Medulla oblongata (tissue), 1 donor: Measurements from ENCODE around the gene TBC1D20.
A peak's percentile ranks its signal among the peaks of the same experiment; 100 is the strongest.

ENCODE experiments used
- DNase-seq: peaks from one replicate; pipeline ENCODE4 v3.0.0-alpha.2; 2015; ENCODE audit errors: extremely low spot score

The TBC1D20 gene

GRCh38 chr20:420166-420620 is 42.1 kb downstream of the TBC1D20 start:
- DNase-seq = no peak

- no peak for DNase-seq
Measured at GRCh38 chr20:419556-420165, 42.7 kb downstream of the TBC1D20 start.

GRCh38 chr20:418858-419365 is 43.4 kb downstream of the TBC1D20 start:
- no peak for DNase-seq

GRCh38 chr20:417801-418342 is 44.5 kb downstream of the TBC1D20 start:
- DNase-seq = no peak

DNA sequence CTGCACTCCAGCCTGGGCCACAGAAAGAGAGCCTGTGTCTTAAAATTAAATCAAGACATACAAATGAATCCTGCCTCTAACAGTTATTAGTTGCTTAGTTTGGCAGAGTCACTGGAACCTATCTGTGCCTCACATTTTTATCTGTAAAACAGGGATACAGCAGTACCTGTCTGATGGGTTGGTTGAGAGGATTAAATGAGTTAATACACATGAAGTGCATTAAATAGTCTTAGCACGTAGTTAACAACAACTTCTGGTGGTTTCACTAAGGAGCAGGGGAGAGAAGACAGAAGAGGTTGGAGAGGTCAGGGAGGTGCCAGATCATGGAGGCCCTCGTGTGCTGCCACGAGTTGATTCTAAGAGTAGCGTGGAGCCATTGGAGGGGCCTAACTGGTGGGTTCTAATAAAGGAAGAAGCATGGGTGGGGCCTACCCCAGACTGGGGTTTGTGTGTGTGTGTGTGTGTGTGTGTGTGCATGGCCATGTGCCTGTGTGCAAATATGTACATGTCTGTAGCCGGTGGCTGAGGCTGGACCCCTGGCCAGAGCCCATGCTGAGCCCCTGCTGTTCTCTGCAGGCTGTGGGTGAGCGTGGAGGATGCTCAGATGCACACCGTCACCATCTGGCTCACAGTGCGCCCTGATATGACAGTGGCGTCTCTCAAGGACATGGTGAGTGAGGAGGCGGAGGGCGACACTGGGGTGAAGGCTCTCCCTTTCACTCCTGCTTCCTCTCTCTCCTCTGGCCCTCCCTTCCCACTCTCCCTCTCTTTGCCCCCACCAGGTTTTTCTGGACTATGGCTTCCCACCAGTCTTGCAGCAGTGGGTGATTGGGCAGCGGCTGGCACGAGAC is 45.2 kb downstream of the TBC1D20 start:
- no peak for DNase-seq

- DNase-seq = no peak
Measured at GRCh38 chr20:415820-416322, 46.5 kb downstream of the TBC1D20 start.

DNA sequence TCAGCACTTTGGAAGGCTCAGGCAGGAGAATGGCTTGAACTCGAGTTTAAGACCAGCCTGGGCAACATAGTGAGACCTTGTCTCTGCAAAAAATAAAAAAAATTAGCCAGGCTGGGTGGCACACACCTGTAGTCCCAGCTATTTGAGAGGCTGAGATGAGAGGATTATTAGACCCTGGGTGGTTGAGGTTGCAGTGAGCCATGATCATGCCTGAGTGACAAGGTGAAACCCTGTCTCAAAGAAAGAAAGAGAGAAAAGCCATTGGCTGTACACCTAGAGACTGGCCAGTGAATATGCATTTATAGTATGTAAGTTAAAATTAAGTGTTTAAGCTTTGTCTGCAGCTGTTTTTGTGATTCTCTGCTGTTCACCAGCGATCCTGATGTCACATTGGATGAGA is 48.2 kb downstream of the TBC1D20 start:
- DNase-seq = no peak

DNA sequence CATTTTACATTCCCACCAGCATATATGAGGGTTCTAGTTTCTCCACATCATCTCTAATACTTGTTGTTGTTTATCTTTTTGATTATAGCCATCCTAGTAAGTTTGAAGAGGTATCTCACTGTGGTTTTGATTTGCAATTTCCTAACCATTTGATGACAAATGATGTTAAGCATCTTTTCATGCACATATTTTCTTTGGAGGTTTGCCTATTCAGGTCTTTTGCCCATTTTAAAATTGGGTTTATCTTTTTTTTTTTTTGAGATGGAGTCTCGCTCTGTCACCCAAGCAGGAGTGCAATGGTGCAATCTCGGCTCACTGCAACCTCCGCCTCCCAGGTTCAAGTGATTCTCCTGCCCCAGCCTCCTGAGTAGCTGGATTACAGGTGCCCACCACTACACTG is 50.3 kb downstream of the TBC1D20 start:
- DNase-seq = no peak

DNA sequence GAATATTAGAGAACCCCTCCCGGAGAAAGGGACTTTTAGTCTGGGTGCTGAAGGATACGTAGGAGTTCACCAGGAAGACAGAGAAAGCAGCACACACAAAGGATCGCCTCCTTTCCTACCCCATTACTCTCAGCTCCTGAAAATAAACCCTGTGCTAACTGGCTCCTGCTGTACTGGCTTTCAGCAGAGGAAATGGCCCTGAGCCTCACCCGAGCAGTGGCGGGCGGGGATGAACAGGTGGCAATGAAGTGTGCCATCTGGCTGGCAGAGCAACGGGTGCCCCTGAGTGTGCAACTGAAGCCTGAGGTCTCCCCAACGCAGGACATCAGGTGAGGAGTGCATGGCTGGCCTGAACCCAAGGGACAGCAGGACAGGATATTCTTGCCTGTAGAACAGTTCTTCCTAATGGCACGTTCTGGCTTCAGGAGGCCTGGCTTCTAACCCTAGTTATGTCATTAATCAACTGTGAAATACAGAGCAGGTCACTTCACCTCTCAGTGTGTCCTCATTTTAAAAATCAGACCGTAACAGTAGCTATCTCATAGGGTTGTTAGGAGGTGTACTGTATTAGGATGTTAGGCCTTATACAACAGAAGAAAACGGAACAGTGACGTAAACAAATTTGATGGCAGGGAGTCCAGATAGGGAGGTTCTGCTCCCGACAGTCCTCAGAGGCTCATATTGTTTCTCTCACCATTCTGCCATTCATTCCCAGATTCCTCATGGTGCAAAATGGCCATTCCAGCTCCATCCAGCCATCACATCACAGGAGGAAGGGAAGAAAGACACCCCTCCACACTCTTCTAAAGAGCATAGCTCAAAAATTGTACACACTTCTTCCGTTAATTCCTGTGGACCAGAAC is 52.4 kb downstream of the TBC1D20 start:
- no peak for DNase-seq

GRCh38 chr20:408843-409696 is 53.3 kb downstream of the TBC1D20 start:
- no peak for DNase-seq

DNA sequence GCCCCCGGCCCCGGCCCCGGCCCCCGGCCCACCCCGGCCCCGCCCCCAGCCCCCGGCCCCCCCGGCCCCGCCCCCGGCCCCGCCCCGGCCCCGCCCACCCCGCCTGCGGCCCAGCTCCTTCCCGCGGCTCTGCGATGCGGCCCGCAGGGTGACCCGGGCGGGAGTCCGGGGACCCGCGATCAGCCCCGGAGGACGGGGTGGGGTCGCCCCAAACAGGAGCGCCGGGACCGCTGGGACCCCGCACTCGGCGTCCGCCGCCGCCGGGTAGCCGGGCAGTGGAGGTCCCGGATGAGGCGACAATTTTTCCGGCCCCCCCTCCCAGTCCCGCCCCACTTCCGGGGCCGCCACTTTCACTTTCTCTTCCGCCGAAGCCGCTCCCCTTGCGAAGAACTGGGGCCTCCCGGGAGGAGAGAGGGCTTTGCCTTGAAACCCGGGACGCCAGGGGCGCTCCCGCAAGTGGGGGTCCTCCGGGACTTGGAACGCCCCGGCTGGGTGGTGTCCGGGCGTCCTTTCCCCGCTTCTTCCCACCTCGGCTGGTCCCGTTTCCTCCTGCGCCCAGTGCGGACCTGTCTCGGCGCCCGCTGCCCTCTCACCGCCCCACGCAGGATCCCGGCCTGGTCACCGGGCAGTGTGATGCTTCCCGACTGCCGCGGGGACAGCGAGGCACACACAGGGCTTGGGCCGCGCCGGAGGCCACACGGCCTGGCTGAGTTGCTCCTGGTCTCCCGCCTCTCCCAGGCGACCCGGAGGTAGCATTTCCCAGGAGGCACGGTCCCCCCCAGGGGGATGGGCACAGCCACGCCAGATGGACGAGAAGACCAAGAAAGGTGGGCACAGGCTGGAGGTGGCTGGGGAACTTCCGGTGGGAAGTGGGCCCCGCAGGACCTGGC is 54.1 kb downstream of the TBC1D20 start, which contains the start of gene RBCK1:
Gene RBCK1 (plus strand): TSS at position 347 of the 890 bp plus-strand sequence. CDS start 459 bp downstream, at position 806.
- peak; percentile 85 for DNase-seq

DNA sequence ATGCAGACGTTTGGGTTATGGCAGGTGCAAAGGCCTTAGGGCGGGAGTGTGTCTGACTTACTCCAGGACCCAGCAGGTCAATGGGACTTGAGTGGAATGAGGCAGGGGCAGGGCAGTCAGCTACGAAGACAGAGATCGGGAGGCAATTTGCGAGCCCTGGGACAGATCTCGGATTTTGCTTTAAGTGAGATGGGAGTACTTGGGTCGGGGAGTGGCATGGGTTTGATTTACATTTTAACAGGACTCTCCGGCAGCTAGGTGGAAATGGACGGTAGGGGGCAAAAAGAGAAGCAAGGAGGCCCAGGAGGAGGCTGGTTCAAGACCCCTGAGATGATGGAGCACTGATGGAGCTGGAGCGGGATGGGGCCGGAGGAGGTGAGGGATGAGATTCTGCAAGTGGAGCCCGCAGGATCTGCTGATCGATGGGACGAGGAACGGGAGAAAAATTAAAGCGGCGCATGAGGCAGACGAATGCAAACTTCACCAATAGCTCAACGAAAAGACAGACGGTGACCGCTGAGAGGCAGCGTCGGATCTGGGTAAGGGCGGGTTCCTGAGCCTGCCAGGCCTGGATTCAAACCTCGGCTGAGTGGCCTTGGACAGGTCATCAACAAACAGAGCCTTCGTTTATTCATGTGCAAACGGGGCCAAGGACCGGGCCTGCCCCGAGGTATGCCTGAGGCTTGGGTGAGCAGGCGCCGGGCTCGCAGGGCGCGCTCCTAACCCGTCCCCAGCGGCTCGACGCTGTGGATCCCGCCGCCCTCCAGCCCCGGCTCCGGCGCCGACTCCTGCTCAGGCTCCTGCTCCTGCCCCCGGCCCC is 55.0 kb downstream of the TBC1D20 start:
- peak; percentile 69 for DNase-seq

- no peak for DNase-seq
Measured at GRCh38 chr20:406200-407132, 55.9 kb downstream of the TBC1D20 start.

DNA sequence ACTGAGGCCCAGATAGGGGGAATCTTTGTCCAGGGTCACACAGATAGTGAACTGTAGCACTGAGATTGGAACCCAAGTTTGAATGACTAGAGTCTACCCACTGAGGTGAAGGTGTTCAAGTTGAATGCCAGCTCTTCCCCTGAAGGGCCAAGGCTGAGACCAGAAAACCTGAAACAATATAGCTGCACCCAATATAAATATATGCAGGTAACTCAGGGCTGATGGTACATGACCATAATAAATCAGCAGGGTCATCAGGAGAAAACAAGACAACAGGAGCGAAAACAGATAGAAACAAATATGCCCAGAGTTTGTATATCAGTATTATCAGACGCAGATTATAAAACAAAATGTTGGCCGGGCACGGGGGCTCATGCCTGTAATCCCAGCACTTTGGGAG is 58.2 kb downstream of the TBC1D20 start:
- DNase-seq = no peak

DNA sequence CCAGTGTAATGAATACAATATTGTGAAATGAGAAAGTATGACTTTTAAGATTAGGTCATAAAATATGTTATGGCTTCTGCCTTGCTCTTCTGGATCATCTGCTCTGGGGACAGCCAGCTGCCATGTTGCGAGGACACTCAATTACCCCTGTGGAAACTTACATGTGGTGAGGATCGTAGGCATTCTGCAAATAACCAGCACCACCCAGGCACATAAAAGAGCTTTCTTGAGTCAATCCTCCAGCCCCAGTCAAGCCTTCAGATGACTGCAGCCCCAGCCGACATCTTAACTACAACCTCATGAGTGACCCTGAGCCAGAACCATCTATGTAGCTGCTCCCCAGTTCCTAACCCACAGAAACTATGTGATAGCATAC is 58.8 kb downstream of the TBC1D20 start:
- no peak for DNase-seq

DNA sequence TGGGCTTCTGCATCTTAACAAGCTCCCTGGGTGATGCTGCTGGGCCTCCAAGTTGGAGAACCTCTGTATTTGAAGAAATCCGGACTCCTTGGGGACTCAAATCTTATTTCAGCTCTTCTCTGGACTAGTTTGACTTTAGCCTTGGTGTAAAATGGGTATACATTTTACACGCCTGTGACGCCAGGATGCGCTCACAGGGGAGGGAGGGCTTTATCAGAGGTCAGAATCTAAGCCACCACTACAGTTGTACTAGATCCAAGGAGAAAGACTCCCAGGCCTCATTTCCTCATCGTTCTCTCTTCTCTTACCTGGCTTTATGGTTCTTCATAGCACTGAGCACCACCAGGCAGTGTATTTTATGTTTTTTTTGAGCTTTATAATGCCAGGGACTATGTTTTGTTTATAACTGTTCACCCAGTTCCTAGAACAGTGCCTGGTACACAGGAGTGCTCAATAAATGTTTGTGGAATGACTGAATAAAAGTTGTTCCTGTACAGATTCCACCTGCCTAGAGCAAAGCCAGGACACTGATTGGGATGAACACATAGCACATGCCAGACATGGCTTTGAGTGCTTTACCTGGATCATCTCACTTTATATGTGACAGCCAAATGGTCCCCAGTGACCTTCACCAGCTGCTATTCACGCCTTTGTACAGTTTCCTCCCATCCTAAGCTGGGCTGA is 59.3 kb downstream of the TBC1D20 start:
- no peak for DNase-seq

DNA sequence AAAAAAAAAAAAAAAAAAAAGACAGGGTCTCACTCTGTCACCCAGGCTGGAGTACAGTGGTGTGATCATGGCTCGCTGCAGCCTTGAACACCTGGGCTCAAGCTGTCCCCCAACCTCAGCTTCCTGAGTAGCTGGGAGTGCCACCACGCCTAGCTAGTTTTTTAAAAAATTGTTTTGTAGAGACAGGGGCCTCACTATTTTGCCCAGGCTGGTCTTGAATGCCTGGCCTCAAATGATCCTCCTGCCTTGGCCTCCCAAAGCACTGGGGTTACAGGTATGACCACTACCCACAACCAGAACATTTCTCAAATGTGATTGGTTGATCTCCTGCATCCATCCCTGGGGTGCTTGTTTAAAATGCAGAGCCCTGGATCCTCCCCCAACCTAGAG is 59.8 kb downstream of the TBC1D20 start:
- no peak for DNase-seq
